Lower leg skin (tissue), 4 donors: ENCODE data around the gene TSPAN10. TPM values are rescaled to one million over a fixed set of nuclear protein-coding genes. Genes with fewer than 3 reads are reported as not detected.
A peak's percentile ranks its signal among the peaks of the same experiment; 100 is the strongest.

ENCODE experiments used
- DNase-seq, 2 donors: peaks; one replicate each; pipeline ENCODE4 v3.0.0-alpha.2; 2019; ENCODE audit warnings: low spot score in 2 of 2
- H3K4me3 ChIP-seq: fragments of 200-600 bp; sonication (generic); 2 replicates; pipeline ENCODE4 v1.5.1; 2017; ENCODE audit warnings: mild to moderate bottlenecking, low read depth; ENCODE audit not compliant: poor library complexity, severe bottlenecking
- POLR2A ChIP-seq, 2 donors: fragments of 450-650 bp; IDR thresholded peaks; one replicate each; pipeline ENCODE4 v1.6.1; 2016 to 2017; ENCODE audit warnings: antibody characterized with exemption in 2 of 2, mild to moderate bottlenecking in 1 of 2, moderate library complexity in 1 of 2
- WGBS, 2 donors: methylation state at CpG; one replicate each; pipeline ENCODE4 v1.1.5; 2018; 5-methylcytosine and 5-hydroxymethylcytosine counted together
- intact Hi-C: fragments of 100-400 bp; cut with DNase I; formaldehyde crosslinking; loops from one replicate; pipeline ENCODE4 v1.15.0; 2023; ENCODE audit warnings: low total_unique reads
- total RNA-seq, 4 donors: library from RNA; depleted of rRNA; stranded (reverse); fragments of >200 nt; gene quantifications; one replicate each; pipeline ENCODE4 v1.1.0, GENCODE V29; 2016
- TF ChIP-seq, protein P1 (sequence below), 3 donors: fragments of 450-650 bp; IDR thresholded peaks; one replicate each; pipeline ENCODE4 v1.5.1; 2016; ENCODE audit warnings: antibody characterized with exemption in 3 of 3, mild to moderate bottlenecking in 3 of 3, moderate library complexity in 2 of 3

The TSPAN10 gene
- total RNA-seq, 4 donors from 2014 or later, result 0.57 to 2.5 (median 1.6) TPM; not detected in 1

DNA sequence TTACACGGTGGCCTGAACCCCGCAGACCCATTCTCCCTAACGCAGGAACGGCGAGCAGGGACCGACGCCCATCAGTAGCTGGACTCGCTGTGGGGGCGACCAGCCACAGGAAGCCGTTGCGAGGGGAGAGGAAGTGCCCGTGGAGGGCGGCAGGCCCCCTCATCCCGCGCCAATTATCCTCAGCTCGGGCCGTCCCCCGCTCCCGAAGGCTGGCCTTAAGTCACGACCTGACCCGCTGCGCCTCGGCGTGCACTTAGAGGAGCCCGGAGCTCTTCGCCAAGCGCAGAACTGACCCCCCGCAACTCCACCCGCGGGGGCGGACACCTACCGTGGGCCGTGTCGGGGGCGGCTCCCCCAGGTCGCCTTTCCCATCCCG, 46.2 kb downstream of the TSPAN10 start:
- intact Hi-C loops, result no loop called here
- DNase-seq, result no peak
- TF ChIP-seq, protein P1, sequence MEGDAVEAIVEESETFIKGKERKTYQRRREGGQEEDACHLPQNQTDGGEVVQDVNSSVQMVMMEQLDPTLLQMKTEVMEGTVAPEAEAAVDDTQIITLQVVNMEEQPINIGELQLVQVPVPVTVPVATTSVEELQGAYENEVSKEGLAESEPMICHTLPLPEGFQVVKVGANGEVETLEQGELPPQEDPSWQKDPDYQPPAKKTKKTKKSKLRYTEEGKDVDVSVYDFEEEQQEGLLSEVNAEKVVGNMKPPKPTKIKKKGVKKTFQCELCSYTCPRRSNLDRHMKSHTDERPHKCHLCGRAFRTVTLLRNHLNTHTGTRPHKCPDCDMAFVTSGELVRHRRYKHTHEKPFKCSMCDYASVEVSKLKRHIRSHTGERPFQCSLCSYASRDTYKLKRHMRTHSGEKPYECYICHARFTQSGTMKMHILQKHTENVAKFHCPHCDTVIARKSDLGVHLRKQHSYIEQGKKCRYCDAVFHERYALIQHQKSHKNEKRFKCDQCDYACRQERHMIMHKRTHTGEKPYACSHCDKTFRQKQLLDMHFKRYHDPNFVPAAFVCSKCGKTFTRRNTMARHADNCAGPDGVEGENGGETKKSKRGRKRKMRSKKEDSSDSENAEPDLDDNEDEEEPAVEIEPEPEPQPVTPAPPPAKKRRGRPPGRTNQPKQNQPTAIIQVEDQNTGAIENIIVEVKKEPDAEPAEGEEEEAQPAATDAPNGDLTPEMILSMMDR (IDR thresholded peaks at IDR 0.05), result no peak
- TF ChIP-seq POLR2A (IDR thresholded peaks at IDR 0.05), result no peak
- peak overlapping the region; percentile 87 for H3K4me3 ChIP-seq
- 0 to 1% methylated on average over 19 to 21 of the region's 37 CpGs for WGBS, 2 donors

DNA sequence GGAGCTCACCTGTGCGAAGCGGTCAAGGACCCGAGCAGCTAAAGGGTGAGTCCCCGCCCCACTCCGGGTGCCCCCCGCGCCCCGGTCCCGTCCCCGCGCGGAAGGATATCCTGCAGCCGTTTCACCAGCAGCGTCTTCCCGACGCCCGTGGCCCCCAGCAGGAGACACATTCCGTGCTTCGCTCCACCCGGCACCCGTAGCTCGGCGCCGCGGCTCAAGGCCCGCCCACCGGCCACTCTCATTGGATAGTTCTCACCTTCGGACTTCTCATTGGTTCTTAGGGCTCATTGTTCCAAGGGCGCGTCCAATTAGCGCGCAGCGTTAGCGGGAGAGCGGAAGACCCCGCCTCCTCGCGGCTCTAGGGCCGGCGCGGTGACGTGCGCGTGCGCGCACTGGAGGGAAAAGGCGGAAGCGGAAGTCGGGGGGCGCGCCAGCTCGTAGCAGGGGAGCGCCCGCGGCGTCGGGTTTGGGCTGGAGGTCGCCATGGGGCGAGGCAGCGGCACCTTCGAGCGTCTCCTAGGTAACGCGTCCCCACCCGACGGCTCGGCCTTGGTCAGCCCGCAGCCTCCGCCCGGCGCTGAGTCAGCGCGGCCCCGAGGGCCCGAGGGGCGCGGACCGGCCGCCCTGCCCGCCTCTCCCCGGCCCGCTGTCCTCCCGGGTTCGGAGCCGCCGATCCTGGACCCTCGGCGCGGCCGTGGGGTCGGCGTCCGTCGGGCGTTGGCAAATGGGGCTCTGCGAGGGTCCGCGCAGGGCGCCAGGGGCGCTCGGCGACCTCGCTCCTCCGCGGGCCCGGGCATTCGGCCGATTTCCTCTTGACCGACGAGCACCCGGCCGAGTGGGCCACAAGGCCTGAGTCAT, 46.8 kb downstream of the TSPAN10 start, which contains the start of the genes ARL16 and HGS:
TSS of gene ARL16 (minus strand) at position 214 of the 858 bp plus-strand sequence. CDS start at position 170, 44 bp downstream.
TSS of gene HGS (plus strand) at position 428 of the 858 bp plus-strand sequence. CDS start at position 484, 56 bp downstream.
- 0 to 1% methylated on average over 18 to 53 of the region's 112 CpGs for WGBS, 2 donors
- peak; percentile 98 to 99 for DNase-seq
- peak within 1 kb of the TSS; percentile 87 for H3K4me3 ChIP-seq
- TF ChIP-seq POLR2A (IDR thresholded peaks at IDR 0.05), result peak in 1 of 2 donors; percentile 1
- TF ChIP-seq, protein P1 (IDR thresholded peaks at IDR 0.05), result no peak
- intact Hi-C loops, result no loop called here

DNA sequence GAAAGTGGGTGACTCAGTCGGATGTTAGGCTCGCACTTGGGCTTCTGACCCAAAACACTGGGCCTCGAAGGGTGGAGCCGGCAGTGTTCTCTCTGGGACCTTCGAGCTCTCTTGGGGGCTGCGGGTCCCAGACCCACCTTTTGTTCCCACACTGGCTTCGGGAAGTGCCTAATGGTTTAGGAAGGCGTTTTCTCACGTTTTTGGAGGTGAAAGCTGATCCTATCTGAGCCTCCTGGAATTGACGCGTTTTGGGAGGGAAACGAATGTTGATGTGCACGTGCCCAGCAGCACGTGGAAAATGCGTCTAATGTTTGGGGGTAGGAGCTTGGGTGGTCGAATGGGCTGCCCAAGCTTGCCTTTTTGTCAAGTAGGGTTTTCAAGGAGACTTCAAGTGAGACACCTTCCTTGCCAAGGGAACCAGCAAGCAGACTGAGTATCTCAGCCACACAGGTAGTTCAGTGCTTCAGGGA, 47.5 kb downstream of the TSPAN10 start:
- peak overlapping the region; percentile 85 for H3K4me3 ChIP-seq
- WGBS, 2 donors, result 2 to 3% methylated on average over 14 to 16 of the region's 16 CpGs
- DNase-seq, result no peak

GRCh38 chr17:81685108-81685507, 48.1 kb downstream of the TSPAN10 start:
- WGBS, 2 donors, result 53 to 58% methylated on average over 12 of the region's 12 CpGs
- DNase-seq, result no peak
- intact Hi-C loops, result no loop called here
- no peak for TF ChIP-seq POLR2A (IDR thresholded peaks at IDR 0.05)
- TF ChIP-seq, protein P1 (IDR thresholded peaks at IDR 0.05), result no peak
- H3K4me3 ChIP-seq, result no peak overlapping the region

More for the DNA sequence above, 47.5 kb downstream of the TSPAN10 start:
- TF ChIP-seq, protein P1 (IDR thresholded peaks at IDR 0.05), result no peak
- no peak for TF ChIP-seq POLR2A (IDR thresholded peaks at IDR 0.05)
- intact Hi-C loops, result no loop called here

DNA sequence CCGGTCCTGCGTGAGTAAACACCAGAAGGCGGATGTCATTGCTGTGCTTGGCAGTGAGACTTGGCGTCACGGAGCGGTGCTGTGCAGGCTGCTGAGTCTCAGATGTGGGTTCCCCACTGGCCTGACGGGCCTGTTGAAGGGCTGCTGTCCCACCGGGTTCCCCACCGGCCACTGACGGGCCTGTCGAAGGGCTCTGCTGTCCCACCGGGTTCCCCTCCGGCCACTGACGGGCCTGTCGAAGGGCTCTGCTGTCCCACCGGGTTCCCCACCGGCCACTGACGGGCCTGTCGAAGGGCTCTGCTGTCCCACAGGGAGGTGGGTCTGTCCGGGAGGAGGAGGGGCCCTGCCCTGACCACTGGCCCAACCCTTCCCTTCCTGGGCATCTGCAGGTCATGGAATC, 49.6 kb downstream of the TSPAN10 start:
- TF ChIP-seq, protein P1 (IDR thresholded peaks at IDR 0.05), result no peak
- no peak for TF ChIP-seq POLR2A (IDR thresholded peaks at IDR 0.05)
- intact Hi-C loops, result no loop called here
- H3K4me3 ChIP-seq, result no peak overlapping the region
- DNase-seq, result no peak
- 93 to 95% methylated on average over 20 of the region's 20 CpGs for WGBS, 2 donors
